Fibroblast of upper back skin (primary cell): Measurements from ENCODE around the gene SAMD4A.
A peak's percentile ranks its signal among the peaks of the same experiment; 100 is the strongest.
"Not testable (repeated sequence)": the region's sequence is repeated elsewhere in the genome, so short reads cannot be mapped to it uniquely, and the experiment has no call there.

Source experiments
- DNase-seq: peaks from one replicate; pipeline ENCODE4 v3.0.0-alpha.2; 2013

The SAMD4A gene

GRCh38 chr14:54599966-54600716 lies 33.2 kb downstream of the SAMD4A start:
- DNase-seq: peak; percentile 36

- peak; percentile 86 for DNase-seq
Observed at GRCh38 chr14:54600717-54601109, 33.8 kb downstream of the SAMD4A start.

GRCh38 chr14:54603362-54603761 lies 36.4 kb downstream of the SAMD4A start:
- DNase-seq: peak; percentile 83

- peak; percentile 47 for DNase-seq
Observed at GRCh38 chr14:54606178-54606577, 39.2 kb downstream of the SAMD4A start.

GRCh38 chr14:54606631-54607133 lies 39.8 kb downstream of the SAMD4A start:
- peak; percentile 96 for DNase-seq

- no peak for DNase-seq
Observed at GRCh38 chr14:54609576-54609975, 42.6 kb downstream of the SAMD4A start.

GRCh38 chr14:54610051-54610977 lies 43.4 kb downstream of the SAMD4A start:
- DNase-seq: peak; percentile 81

- DNase-seq: no peak
Observed at GRCh38 chr14:54614296-54614695, 47.4 kb downstream of the SAMD4A start.

- DNase-seq: peak; percentile 41
Observed at GRCh38 chr14:54617467-54617866, 50.5 kb downstream of the SAMD4A start.

GRCh38 chr14:54621686-54622085 lies 54.8 kb downstream of the SAMD4A start:
- no peak for DNase-seq

- no peak for DNase-seq
Observed at GRCh38 chr14:54622192-54622958, 55.4 kb downstream of the SAMD4A start.

- DNase-seq: peak; percentile 41
Observed at GRCh38 chr14:54623279-54624004, 56.5 kb downstream of the SAMD4A start.

- DNase-seq: not testable (repeated sequence)
Observed at GRCh38 chr14:54624005-54624358, 57.1 kb downstream of the SAMD4A start.

GRCh38 chr14:54625112-54625511 lies 58.2 kb downstream of the SAMD4A start:
- peak; percentile 88 for DNase-seq

GRCh38 chr14:54627219-54627539 lies 60.3 kb downstream of the SAMD4A start:
- no peak for DNase-seq

- DNase-seq: peak; percentile 69
Observed at GRCh38 chr14:54627540-54628363, 60.8 kb downstream of the SAMD4A start.

- no peak for DNase-seq
Observed at GRCh38 chr14:54629183-54629582, 62.3 kb downstream of the SAMD4A start.

GRCh38 chr14:54629635-54630360 lies 62.9 kb downstream of the SAMD4A start:
- no peak for DNase-seq

- no peak for DNase-seq
Observed at GRCh38 chr14:54631016-54631415, 64.1 kb downstream of the SAMD4A start.

GRCh38 chr14:54632452-54632851 lies 65.5 kb downstream of the SAMD4A start:
- no peak for DNase-seq

- DNase-seq: no peak
Observed at GRCh38 chr14:54633076-54633475, 66.1 kb downstream of the SAMD4A start.
